Measurements from ENCODE around the gene RAD51B.

RAD51B gene

GRCh38 chr14:68340262-68340661 is 520.7 kb downstream of the RAD51B start:
- no peaks in the 10 kb centered on the region for H3K36me3 ChIP-seq
- no peaks in the 10 kb centered on the region for H3K27me3 ChIP-seq
- no peaks in the 10 kb centered on the region for H3K4me1 ChIP-seq
- H3K4me3 ChIP-seq (ENCODE audit: low read depth, low read length): no peak overlapping the region
- TF ChIP-seq CTCF (IDR thresholded peaks at IDR 0.05; ENCODE audit: low read depth, low read length): no peak
- H3K9me3 ChIP-seq: no peaks in the 10 kb centered on the region
- DNase-seq: no peak

- H3K27me3 ChIP-seq: no peaks in the 10 kb centered on the region
- no peaks in the 10 kb centered on the region for H3K9me3 ChIP-seq
- H3K36me3 ChIP-seq: no peaks in the 10 kb centered on the region
- TF ChIP-seq CTCF (IDR thresholded peaks at IDR 0.05; ENCODE audit: low read depth, low read length): no peak
- DNase-seq: no peak
- H3K4me1 ChIP-seq: no peaks in the 10 kb centered on the region
- H3K4me3 ChIP-seq (ENCODE audit: low read depth, low read length): no peak overlapping the region
These were observed 522.0 kb downstream of the RAD51B start for GRCh38 chr14:68341411-68342212.

- H3K4me3 ChIP-seq (ENCODE audit: low read depth, low read length): no peak overlapping the region
- no peaks in the 10 kb centered on the region for H3K36me3 ChIP-seq
- no peaks in the 10 kb centered on the region for H3K27me3 ChIP-seq
- no peaks in the 10 kb centered on the region for H3K4me1 ChIP-seq
- TF ChIP-seq CTCF (IDR thresholded peaks at IDR 0.05; ENCODE audit: low read depth, low read length): no peak
- H3K9me3 ChIP-seq: no peaks in the 10 kb centered on the region
- DNase-seq: no peak
These were observed 522.7 kb downstream of the RAD51B start for GRCh38 chr14:68342216-68342763.

- no peak for TF ChIP-seq CTCF (IDR thresholded peaks at IDR 0.05; ENCODE audit: low read depth, low read length)
- Histone ChIP-seq H3K36me3 (no peaks in the 10 kb centered on the region), H3K27me3 (no peaks in the 10 kb centered on the region), H3K9me3 (no peaks in the 10 kb centered on the region), H3K4me3 (ENCODE audit: low read depth, low read length) (no peak overlapping the region), H3K4me1 (no peaks in the 10 kb centered on the region)
- no peak for DNase-seq
These were observed 524.0 kb downstream of the RAD51B start for GRCh38 chr14:68343534-68344118.

GRCh38 chr14:68345738-68346137 is 526.2 kb downstream of the RAD51B start:
- Histone ChIP-seq H3K4me3 (ENCODE audit: low read depth, low read length) (no peak overlapping the region), H3K27me3 (no peaks in the 10 kb centered on the region), H3K4me1 (no peaks in the 10 kb centered on the region), H3K9me3 (no peaks in the 10 kb centered on the region), H3K36me3 (no peaks in the 10 kb centered on the region)
- TF ChIP-seq CTCF (IDR thresholded peaks at IDR 0.05; ENCODE audit: low read depth, low read length): no peak
- DNase-seq: no peak

All from BE2C (cell line).